ENCODE results near the gene PLK5.

The PLK5 gene

GRCh38 chr19:1482361-1483130 lies 41.3 kb upstream of the PLK5 start:
- H3F3A ChIP-seq (ENCODE audit: control insufficient read depth, insufficient read depth), result 0 out of 2 replicates have a peak, but pooled peaks cover 2% of the 10 kb centered on the region
- H4K20me1 ChIP-seq (ENCODE audit: control insufficient read depth, insufficient read depth, low read depth, low read length), result no peaks in the 10 kb centered on the region
- no peak overlapping the region for H3K4me2 ChIP-seq (ENCODE audit: low read length)
- H3K27me3 ChIP-seq (ENCODE audit: control insufficient read depth, low read length), result no peaks in the 10 kb centered on the region
- no peaks in the 10 kb centered on the region for H3K9me2 ChIP-seq (replicated peaks; ENCODE audit: control insufficient read depth, low read length)
- TF ChIP-seq, protein P1, sequence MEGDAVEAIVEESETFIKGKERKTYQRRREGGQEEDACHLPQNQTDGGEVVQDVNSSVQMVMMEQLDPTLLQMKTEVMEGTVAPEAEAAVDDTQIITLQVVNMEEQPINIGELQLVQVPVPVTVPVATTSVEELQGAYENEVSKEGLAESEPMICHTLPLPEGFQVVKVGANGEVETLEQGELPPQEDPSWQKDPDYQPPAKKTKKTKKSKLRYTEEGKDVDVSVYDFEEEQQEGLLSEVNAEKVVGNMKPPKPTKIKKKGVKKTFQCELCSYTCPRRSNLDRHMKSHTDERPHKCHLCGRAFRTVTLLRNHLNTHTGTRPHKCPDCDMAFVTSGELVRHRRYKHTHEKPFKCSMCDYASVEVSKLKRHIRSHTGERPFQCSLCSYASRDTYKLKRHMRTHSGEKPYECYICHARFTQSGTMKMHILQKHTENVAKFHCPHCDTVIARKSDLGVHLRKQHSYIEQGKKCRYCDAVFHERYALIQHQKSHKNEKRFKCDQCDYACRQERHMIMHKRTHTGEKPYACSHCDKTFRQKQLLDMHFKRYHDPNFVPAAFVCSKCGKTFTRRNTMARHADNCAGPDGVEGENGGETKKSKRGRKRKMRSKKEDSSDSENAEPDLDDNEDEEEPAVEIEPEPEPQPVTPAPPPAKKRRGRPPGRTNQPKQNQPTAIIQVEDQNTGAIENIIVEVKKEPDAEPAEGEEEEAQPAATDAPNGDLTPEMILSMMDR (IDR thresholded peaks at IDR 0.05; ENCODE audit: low read depth, low read length, poor library complexity, severe bottlenecking), result no peak
- TF ChIP-seq EZH2phosphoT487 (IDR thresholded peaks at IDR 0.05; ENCODE audit: borderline replicate concordance, low read length), result no peak
- H3K79me2 ChIP-seq (ENCODE audit: control insufficient read depth, low read length), result peaks cover 13% of the 10 kb centered on the region
- H3K36me3 ChIP-seq (ENCODE audit: control insufficient read depth, low read length), result peaks cover under 1% of the 10 kb centered on the region
- H3K9me3 ChIP-seq (ENCODE audit: control insufficient read depth, insufficient read depth, low read length), result no peaks in the 10 kb centered on the region
- H3K4me1 ChIP-seq (ENCODE audit: control insufficient read depth, low read length), result peaks cover 14% of the 10 kb centered on the region
- H3K4me3 ChIP-seq (ENCODE audit: low read length), result no peak overlapping the region
- H3K27ac ChIP-seq (ENCODE audit: low read depth, low read length), result no peak overlapping the region

DNA sequence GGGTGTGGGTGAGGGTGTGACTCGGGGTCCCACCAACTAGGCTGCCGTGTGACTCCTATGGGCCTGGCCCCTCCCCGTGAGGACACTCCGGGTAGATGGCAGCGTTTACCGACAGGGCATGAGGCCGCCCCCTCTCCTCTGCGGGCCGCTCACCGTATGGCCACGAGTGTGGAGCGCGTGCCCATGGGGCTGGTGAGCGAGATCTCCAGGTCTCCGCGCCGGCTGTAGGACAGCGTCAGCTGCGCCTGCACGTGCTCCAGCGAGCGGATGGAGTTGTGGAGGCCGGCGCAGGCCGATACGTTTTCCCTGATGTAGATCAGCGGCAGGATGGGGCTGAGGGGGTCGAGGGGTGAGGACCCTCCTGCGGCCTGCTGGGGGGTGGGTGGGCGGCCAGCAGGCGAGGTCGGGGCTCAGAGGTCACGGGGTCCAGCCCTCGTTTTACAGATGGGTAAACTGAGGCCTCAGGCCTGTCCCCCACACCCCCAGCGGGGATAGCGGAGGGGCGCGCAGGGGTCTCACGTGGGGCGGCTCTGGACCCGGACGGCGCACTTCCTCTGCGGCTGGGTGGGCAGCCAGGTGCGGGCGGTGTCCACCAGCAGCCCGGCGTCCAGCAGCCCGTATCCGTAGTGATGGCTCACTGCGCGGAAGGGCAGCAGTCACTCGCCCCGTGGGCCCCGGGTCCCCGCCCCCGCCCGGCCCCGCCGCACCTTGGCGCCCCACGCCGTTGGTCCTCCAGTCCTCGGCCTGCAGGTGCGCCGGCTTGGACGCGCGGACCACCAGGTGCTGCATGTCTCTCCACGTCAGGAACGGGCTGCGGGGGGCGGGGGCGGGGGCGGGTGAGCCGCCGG lies 40.5 kb upstream of the PLK5 start:
- no peaks in the 10 kb centered on the region for H3K27me3 ChIP-seq (ENCODE audit: control insufficient read depth, low read length)
- H3K9me3 ChIP-seq (ENCODE audit: control insufficient read depth, insufficient read depth, low read length), result no peaks in the 10 kb centered on the region
- H3K9me2 ChIP-seq (replicated peaks; ENCODE audit: control insufficient read depth, low read length), result no peaks in the 10 kb centered on the region
- peaks cover 6% of the 10 kb centered on the region for H3K79me2 ChIP-seq (ENCODE audit: control insufficient read depth, low read length)
- no peaks in the 10 kb centered on the region for H3K36me3 ChIP-seq (ENCODE audit: control insufficient read depth, low read length)
- peaks cover 8% of the 10 kb centered on the region for H3K4me1 ChIP-seq (ENCODE audit: control insufficient read depth, low read length)
- no peak overlapping the region for H3K4me3 ChIP-seq (ENCODE audit: low read length)
- no peak overlapping the region for H3K27ac ChIP-seq (ENCODE audit: low read depth, low read length)
- H4K20me1 ChIP-seq (ENCODE audit: control insufficient read depth, insufficient read depth, low read depth, low read length), result no peaks in the 10 kb centered on the region
- no peak for TF ChIP-seq EZH2phosphoT487 (IDR thresholded peaks at IDR 0.05; ENCODE audit: borderline replicate concordance, low read length)
- TF ChIP-seq, protein P1 (IDR thresholded peaks at IDR 0.05; ENCODE audit: low read depth, low read length, poor library complexity, severe bottlenecking), result no peak
- H3F3A ChIP-seq (ENCODE audit: control insufficient read depth, insufficient read depth), result 0 out of 2 replicates have a peak, but pooled peaks cover 2% of the 10 kb centered on the region
- H3K4me2 ChIP-seq (ENCODE audit: low read length), result no peak overlapping the region

GRCh38 chr19:1483979-1484428 lies 39.9 kb upstream of the PLK5 start:
- Histone ChIP-seq H3K4me2 (ENCODE audit: low read length) (no peak overlapping the region), H3K4me3 (ENCODE audit: low read length) (no peak overlapping the region), H3K27ac (ENCODE audit: low read depth, low read length) (no peak overlapping the region), H4K20me1 (ENCODE audit: control insufficient read depth, insufficient read depth, low read depth, low read length) (no peaks in the 10 kb centered on the region), H3K9me3 (ENCODE audit: control insufficient read depth, insufficient read depth, low read length) (no peaks in the 10 kb centered on the region), H3F3A (ENCODE audit: control insufficient read depth, insufficient read depth) (0 out of 2 replicates have a peak, but pooled peaks cover 2% of the 10 kb centered on the region), H3K4me1 (ENCODE audit: control insufficient read depth, low read length) (peaks cover 8% of the 10 kb centered on the region), H3K27me3 (ENCODE audit: control insufficient read depth, low read length) (no peaks in the 10 kb centered on the region), H3K36me3 (ENCODE audit: control insufficient read depth, low read length) (no peaks in the 10 kb centered on the region), H3K9me2 (replicated peaks; ENCODE audit: control insufficient read depth, low read length) (no peaks in the 10 kb centered on the region), H3K79me2 (ENCODE audit: control insufficient read depth, low read length) (no peaks in the 10 kb centered on the region)
- TF ChIP-seq, protein P1 (IDR thresholded peaks at IDR 0.05; ENCODE audit: low read depth, low read length, poor library complexity, severe bottlenecking), result no peak
- TF ChIP-seq EZH2phosphoT487 (IDR thresholded peaks at IDR 0.05; ENCODE audit: borderline replicate concordance, low read length), result no peak

Data from DOHH2 (cell line).